Heart right ventricle (tissue), 16 donors: Measurements from ENCODE around the gene GPSM3. TPM values are rescaled to one million over a fixed set of nuclear protein-coding genes. Genes with fewer than 3 reads are reported as not detected.
A peak's percentile ranks its signal among the peaks of the same experiment; 100 is the strongest.

ENCODE experiments used
- ATAC-seq, 8 donors: fragments of 200-7000 bp; cut with Tn5 transposase; one replicate each; pipeline ENCODE4 v1.9.1; 2020; ENCODE audit warnings: mild to moderate bottlenecking in 8 of 8, moderate library complexity in 8 of 8, moderate number of reproducible peaks in 1 of 8
- DNase-seq, 2 donors: peaks; one replicate each; pipeline ENCODE4 v3.0.0-alpha.2; 2020
- H3K27ac ChIP-seq, 10 donors: fragments of 200-600 bp; sonication (generic) in 2 of 10; one replicate each; pipeline versions ENCODE4 v1.5.0 to v1.8.0; 2020 to 2022; ENCODE audit warnings: mild to moderate bottlenecking in 3 of 10
- H3K27me3 ChIP-seq, 7 donors: fragments of 200-600 bp; one replicate each; pipeline ENCODE4 v1.8.0; 2021 to 2022; ENCODE audit warnings: mild to moderate bottlenecking in 2 of 7
- H3K36me3 ChIP-seq, 9 donors: fragments of 200-600 bp; sonication (generic) in 1 of 9; one replicate each; pipeline versions ENCODE4 v1.5.0 to v1.8.0; 2020 to 2022; ENCODE audit warnings: mild to moderate bottlenecking in 2 of 9
- H3K4me1 ChIP-seq, 9 donors: fragments of 200-600 bp; sonication (generic) in 1 of 9; one replicate each; pipeline versions ENCODE4 v1.5.0 to v1.8.0; 2020 to 2022; ENCODE audit warnings: mild to moderate bottlenecking in 4 of 9
- H3K4me3 ChIP-seq, 10 donors: fragments of 200-600 bp; sonication (generic) in 2 of 10; one replicate each; pipeline versions ENCODE4 v1.5.0 to v1.8.0; 2020 to 2022; ENCODE audit warnings: mild to moderate bottlenecking in 7 of 10, moderate library complexity in 2 of 10
- H3K9me3 ChIP-seq, 11 donors: fragments of 200-600 bp in 10 of 11; sonication (generic) in 2 of 11; one replicate each; pipeline versions ENCODE4 v1.5.0 to v1.8.0; 2013 to 2022; ENCODE audit warnings: mild to moderate bottlenecking in 2 of 11, control low read depth in 1 of 11, moderate library complexity in 1 of 11
- WGBS, 2 donors: extraction: QIAGEN DNeasy Blood & Tissue Kit; methylation state at CpG; one replicate each; pipeline ENCODE4 v1.1.7; 2013; ENCODE audit warnings: inconsistent platforms in 1 of 2; 5-methylcytosine and 5-hydroxymethylcytosine counted together
- intact Hi-C, 10 donors: fragments of 100-400 bp; cut with DNase I; formaldehyde crosslinking; loops; one replicate each; pipeline versions ENCODE4 v1.11.1 to v1.14.2; 2022
- polyA plus RNA-seq, 2 donors: library from polyadenylated mRNA; stranded (reverse); fragments of 200-250 nt; gene quantifications; one replicate each; pipeline ENCODE4 v1.2.3, GENCODE V29; 2013
- total RNA-seq, 10 donors: library from RNA; stranded (reverse); fragmentation: NEBNext Ultra II Directional in 3 of 10; extraction: Animal tissue kit (Norgen Biotek cat#: 25700) in 3 of 10; gene quantifications; one replicate each; pipeline versions ENCODE4 v1.2.1 to v1.2.4, GENCODE V29; 2021 to 2023
- TF ChIP-seq, protein P1 (sequence below), 9 donors: fragments of 200-600 bp; sonication (generic) in 2 of 9; IDR thresholded peaks; one replicate each; pipeline versions ENCODE4 v1.5.0 to v1.8.0; 2021 to 2022; ENCODE audit warnings: antibody characterized with exemption in 9 of 9, mild to moderate bottlenecking in 5 of 9, moderate library complexity in 1 of 9
- donor health status: Arrhythmogenic right ventricular cardiomyopathy.
- donor health status: ischemic (EF 13 %, LVEDD 7.1; RV severe dilation, severe dysfunction).
- donor health status: healthy with polysubstance abuse.
- donor health status: DM: no; HTN: yes; CAD: no.
- donor health status: DM: no; HTN: no; CAD: no.
- donor health status: ischemic (EF 25% LVEDD 6.9; RV normal size, moderate dysfunction).
- donor health status: ischemic (EF 25% LVEDD 5.7; RV mildly dilated, moderate dysfunction).
- donor health status: healthy.
- donor health status: DM: yes; HTN: yes; CAD: no.
- donor health status: Ischemic cardiomyopathy.
- donor health status: ischemic (EF 35%, LVEDD 5.7; RV mildly dilated, moderate dysfunction).
- donor health status: nonischemic (EF 11% LVEDD 7.7; RV severe dilation, severe dysfunction).
- donor health status: DM: yes; HTN: yes; CAD: no.
- donor health status: PGD.
- donor health status: ischemic (EF 29% LVEDD 5.4; RV normal size, mild dysfunction).
- donor health status: nonischemic (EF 23%, LVEDD 6.1; RV moderate dilation, normal function).

GPSM3 gene
- total and polyA plus RNA-seq, 12 donors, result 2.4 to 28.0 (median 4.6) TPM

- H3K27me3 ChIP-seq, result peaks cover 0 to 20% (median 0%) of the 10 kb centered on the region in 7 donors
- intact Hi-C loops, result loop anchor here in 3 of 10 donors (5.0 kb wide), 2 partner anchors 36 to 41 kb away; no protein-coding TSS in a partner anchor
- DNase-seq, result no peak
These were observed 34.4 kb downstream of the GPSM3 start for GRCh38 chr6:32158052-32158451.

GRCh38 chr6:32156891-32157290 is 35.6 kb downstream of the GPSM3 start:
- H3K9me3 ChIP-seq, result no peaks in the 10 kb centered on the region
- peaks cover 0 to 31% (median 0%) of the 10 kb centered on the region in 7 donors for H3K27me3 ChIP-seq
- no peak overlapping the region for H3K4me3 ChIP-seq
- H3K36me3 ChIP-seq, result peaks cover 0 to 61% (median 23%) of the 10 kb centered on the region in 9 donors
- intact Hi-C loops, result loop anchor here in 3 of 10 donors (5.0 kb wide), 2 partner anchors 35 to 40 kb away; no protein-coding TSS in a partner anchor
- peaks cover 6 to 38% (median 30%) of the 10 kb centered on the region in 9 donors for H3K4me1 ChIP-seq
- ATAC-seq, result no peak
- no peak overlapping the region for H3K27ac ChIP-seq
- TF ChIP-seq, protein P1, sequence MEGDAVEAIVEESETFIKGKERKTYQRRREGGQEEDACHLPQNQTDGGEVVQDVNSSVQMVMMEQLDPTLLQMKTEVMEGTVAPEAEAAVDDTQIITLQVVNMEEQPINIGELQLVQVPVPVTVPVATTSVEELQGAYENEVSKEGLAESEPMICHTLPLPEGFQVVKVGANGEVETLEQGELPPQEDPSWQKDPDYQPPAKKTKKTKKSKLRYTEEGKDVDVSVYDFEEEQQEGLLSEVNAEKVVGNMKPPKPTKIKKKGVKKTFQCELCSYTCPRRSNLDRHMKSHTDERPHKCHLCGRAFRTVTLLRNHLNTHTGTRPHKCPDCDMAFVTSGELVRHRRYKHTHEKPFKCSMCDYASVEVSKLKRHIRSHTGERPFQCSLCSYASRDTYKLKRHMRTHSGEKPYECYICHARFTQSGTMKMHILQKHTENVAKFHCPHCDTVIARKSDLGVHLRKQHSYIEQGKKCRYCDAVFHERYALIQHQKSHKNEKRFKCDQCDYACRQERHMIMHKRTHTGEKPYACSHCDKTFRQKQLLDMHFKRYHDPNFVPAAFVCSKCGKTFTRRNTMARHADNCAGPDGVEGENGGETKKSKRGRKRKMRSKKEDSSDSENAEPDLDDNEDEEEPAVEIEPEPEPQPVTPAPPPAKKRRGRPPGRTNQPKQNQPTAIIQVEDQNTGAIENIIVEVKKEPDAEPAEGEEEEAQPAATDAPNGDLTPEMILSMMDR (IDR thresholded peaks at IDR 0.05), result no peak
- 93 to 95% methylated on average over 9 of the region's 9 CpGs for WGBS, 2 donors
- no peak for DNase-seq

More at GRCh38 chr6:32158052-32158451, 34.4 kb downstream of the GPSM3 start:
- ATAC-seq, result no peak
- Histone ChIP-seq H3K9me3 (no peaks in the 10 kb centered on the region), H3K27ac (no peak overlapping the region), H3K4me3 (no peak overlapping the region), H3K4me1 (peaks cover 6 to 31% (median 19%) of the 10 kb centered on the region in 9 donors), H3K36me3 (peaks cover 0 to 73% (median 28%) of the 10 kb centered on the region in 9 donors)
- TF ChIP-seq, protein P1 (IDR thresholded peaks at IDR 0.05), result no peak

DNA sequence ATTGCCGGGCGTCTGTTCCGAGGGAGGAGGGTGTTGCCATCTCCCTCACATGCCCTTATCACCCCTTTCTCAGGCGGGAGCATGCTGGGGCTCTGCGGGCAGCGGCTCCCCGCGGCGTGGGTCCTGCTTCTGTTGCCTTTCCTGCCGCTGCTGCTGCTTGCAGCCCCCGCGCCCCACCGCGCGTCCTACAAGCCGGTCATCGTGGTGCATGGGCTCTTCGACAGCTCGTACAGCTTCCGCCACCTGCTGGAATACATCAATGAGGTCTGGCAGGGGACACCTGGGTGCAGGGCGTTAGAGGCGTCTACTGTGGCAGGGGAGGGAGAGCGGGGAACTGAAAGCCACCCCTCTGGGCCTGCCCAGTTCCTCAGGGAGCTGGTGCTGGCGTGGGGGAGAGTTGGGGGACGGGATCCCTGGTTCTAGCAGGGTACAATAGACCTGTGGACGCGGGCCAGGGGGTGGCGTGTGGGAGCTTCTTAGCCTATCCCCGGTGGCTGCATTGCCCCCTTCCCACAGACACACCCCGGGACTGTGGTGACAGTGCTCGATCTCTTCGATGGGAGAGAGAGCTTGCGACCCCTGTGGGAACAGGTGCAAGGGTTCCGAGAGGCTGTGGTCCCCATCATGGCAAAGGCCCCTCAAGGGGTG is 37.8 kb downstream of the GPSM3 start:
- 5 to 7% methylated on average over 33 to 34 of the region's 34 CpGs for WGBS, 2 donors
- intact Hi-C loops, result loop anchor here in 5 of 10 donors (1.0 to 5.0 kb wide), 4 partner anchors 22 to 37 kb away; partner anchors contain the start of gene AGPAT1 (in 2 of the 5)
- DNase-seq (peak; percentile 21 to 66), ATAC-seq (peak; percentile 36 to 78 (median 66))
- TF ChIP-seq, protein P1 (IDR thresholded peaks at IDR 0.05), result peak; percentile 15 to 70 (median 58)
- H3K4me1 ChIP-seq, result peaks cover 6 to 48% (median 30%) of the 10 kb centered on the region in 9 donors
- H3K4me3 ChIP-seq, result peak overlapping the region; percentile 58 to 91 (median 80)
- peaks cover 0 to 41% (median 23%) of the 10 kb centered on the region in 9 donors for H3K36me3 ChIP-seq
- peaks cover 0 to 49% (median 4%) of the 10 kb centered on the region in 7 donors for H3K27me3 ChIP-seq
- H3K9me3 ChIP-seq, result no peaks in the 10 kb centered on the region
- H3K27ac ChIP-seq, result peak overlapping the region; percentile 60 to 96 (median 91)

DNA sequence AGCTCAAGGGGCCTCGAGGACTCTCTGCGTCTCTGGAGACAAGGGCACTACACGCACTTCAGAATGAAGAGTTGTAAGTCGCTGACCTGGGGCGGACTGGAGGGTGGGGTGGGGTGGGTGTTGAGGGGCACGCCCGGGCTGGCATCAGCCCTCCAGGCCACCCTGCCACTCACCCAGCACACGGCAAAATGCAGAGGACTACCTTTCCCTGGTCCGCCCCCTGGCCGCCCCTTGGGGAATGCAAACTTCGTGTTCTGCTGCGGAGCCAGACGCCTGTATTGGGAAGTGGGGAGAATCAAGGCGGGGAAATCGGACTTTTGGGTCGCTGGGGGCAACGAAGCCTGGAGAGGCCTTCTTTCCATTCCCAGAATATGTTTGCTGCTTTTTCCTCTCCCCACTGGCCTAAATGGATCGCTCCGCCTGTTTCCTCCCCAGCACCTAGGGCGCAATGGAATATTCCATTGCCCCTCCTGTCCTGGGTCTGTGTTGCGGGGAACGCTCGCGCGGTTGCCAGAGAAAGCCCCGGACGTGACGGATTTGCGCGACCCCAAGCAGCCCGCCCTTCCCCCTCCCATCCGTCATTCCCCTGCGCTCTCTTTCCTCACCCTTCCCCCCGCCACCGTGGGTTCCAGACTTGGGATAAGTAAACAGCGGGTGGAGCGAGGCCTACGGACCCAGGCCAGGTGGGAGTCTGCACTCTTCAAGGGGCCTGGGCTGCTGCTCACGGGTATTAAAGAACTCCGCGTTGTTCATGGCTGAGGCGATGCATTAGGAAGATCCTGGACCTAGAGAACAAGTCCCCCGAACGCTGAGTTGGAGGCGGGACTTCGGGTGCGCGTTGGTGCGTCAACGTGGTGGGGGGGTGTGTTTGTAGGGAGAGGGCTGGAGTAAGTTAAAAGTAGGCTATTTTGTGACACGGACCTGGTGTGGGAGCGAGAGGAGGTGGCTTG is 38.6 kb downstream of the GPSM3 start, which contains the start of gene PPT2:
Gene PPT2, plus strand, starts transcription at position 578 of the 950 bp plus-strand sequence. CDS start 454 bp downstream, outside the sequence.
- Histone ChIP-seq H3K4me1 (peaks cover 6 to 48% (median 30%) of the 10 kb centered on the region in 9 donors), H3K27ac (peak within 1 kb of the TSS; percentile 60 to 96 (median 91)), H3K4me3 (peak within 1 kb of the TSS; percentile 58 to 91 (median 80)), H3K9me3 (no peaks in the 10 kb centered on the region), H3K27me3 (peaks cover 0 to 57% (median 8%) of the 10 kb centered on the region in 7 donors), H3K36me3 (peaks cover 0 to 37% (median 21%) of the 10 kb centered on the region in 9 donors)
- TF ChIP-seq, protein P1 (IDR thresholded peaks at IDR 0.05), result peak in 5 of 9 donors; percentile 15 to 42 (median 30)
- 1% methylated on average over 52 of the region's 52 CpGs for WGBS, 2 donors
- DNase-seq (peak; percentile 90 to 95), ATAC-seq (peak; percentile 90 to 96 (median 94))
- intact Hi-C loops, result loop anchor here in 5 of 10 donors (1.0 to 5.0 kb wide), 4 partner anchors 22 to 37 kb away; partner anchors contain the start of genes AGPAT1 (in 2 of the 5) and FKBPL (in 1 of the 5)
